ENCODE results near the gene ACVR1B. TPM values are rescaled to one million over a fixed set of nuclear protein-coding genes. Genes with fewer than 3 reads are reported as not detected.
A peak's percentile ranks its signal among the peaks of the same experiment; 100 is the strongest.

ACVR1B gene
- total RNA-seq (1 to 10 TPM; 7.8 to 8.7 TPM), polyA plus RNA-seq (1.3 TPM)

DNA sequence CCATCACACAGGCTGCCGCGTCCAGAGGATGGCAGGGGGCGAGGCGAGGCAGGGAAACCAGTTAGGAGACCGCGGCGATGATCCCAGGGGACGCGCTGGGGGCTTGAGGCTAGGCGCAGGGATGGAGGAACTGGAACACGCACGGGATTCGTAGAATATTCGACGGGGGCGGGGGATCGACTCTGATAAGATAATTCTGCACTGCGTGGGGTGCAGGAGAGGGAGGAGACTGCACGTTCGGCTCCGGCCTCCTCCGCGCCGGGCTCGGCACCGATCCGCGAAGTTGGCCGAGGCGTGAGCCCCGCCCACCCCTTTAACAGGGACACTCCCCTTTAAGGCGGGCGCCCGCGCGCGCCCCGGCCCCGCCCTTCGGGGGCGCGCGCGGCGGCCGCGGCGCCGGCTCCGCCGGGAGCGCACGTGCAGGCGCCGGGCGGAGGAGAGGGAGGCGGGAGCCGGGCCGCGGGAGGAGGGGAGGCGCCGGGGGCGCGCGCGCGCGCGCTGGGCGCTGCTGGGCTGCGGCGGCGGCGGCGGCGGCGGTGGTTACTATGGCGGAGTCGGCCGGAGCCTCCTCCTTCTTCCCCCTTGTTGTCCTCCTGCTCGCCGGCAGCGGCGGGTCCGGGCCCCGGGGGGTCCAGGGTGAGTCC lies at the start of gene ACVR1B:
TSS of gene ACVR1B (plus strand) at position 501 of the 644 bp plus-strand sequence. CDS start at position 546, 45 bp downstream.
- Mint-ChIP-seq H3K27ac (peak within 1 kb of the TSS; percentile 14 to 96 (median 90)), H3K9me3 (peaks cover 0 to 4% (median 0%) of the 10 kb centered on the region in 5 donors), H3K4me1 (peaks cover 28 to 48% (median 40%) of the 10 kb centered on the region in 3 donors), H3K27me3 (peaks cover 5 to 9% of the 10 kb centered on the region in 2 donors), H3K4me3 (peak within 1 kb of the TSS; percentile 87 to 98 (median 95)), H3K36me3 (peaks cover 0 to 4% (median 0%) of the 10 kb centered on the region in 3 donors)
- POLR2A ChIA-PET: interaction anchor here (0.7 to 1.3 kb wide), 4 partner anchors 14 to 130 kb away, joined by 3 read pairs; no protein-coding TSS in a partner anchor
- Histone ChIP-seq H3K27me3 (ENCODE audit: insufficient read depth, low read length, poor library complexity, severe bottlenecking) (no peaks in the 10 kb centered on the region), H3K9me3 (ENCODE audit: low read length) (no peaks in the 10 kb centered on the region), H3K4me3 (ENCODE audit: low read length) (peak within 1 kb of the TSS; percentile 78), H3K27ac (ENCODE audit: low read depth, low read length) (peak within 1 kb of the TSS; percentile 57), H3K36me3 (ENCODE audit: insufficient read depth, low read length) (no peaks in the 10 kb centered on the region), H3K4me1 (ENCODE audit: insufficient read depth, low read length) (peaks cover 28% of the 10 kb centered on the region)
- peak; percentile 85 to 92 (median 87) for DNase-seq
- CTCF ChIA-PET: interaction anchor here (1.2 to 1.7 kb wide), 2 partner anchors 24 to 42 kb away, joined by 4 to 7 read pairs; no protein-coding TSS in a partner anchor

- Histone ChIP-seq H3K4me3 (ENCODE audit: low read length) (no peak overlapping the region), H3K4me1 (ENCODE audit: insufficient read depth, low read length) (no peaks in the 10 kb centered on the region), H3K27ac (ENCODE audit: low read depth, low read length) (no peak overlapping the region), H3K27me3 (ENCODE audit: insufficient read depth, low read length, poor library complexity, severe bottlenecking) (peaks cover 10% of the 10 kb centered on the region), H3K36me3 (ENCODE audit: insufficient read depth, low read length) (no peaks in the 10 kb centered on the region), H3K9me3 (ENCODE audit: low read length) (no peaks in the 10 kb centered on the region)
- no peaks in the 10 kb centered on the region for H3K4me1 Mint-ChIP-seq
- no peak for DNase-seq
- CTCF ChIA-PET: no interaction called here
- no peak overlapping the region for H3K27ac Mint-ChIP-seq
- H3K9me3 Mint-ChIP-seq: no peaks in the 10 kb centered on the region
- H3K4me3 Mint-ChIP-seq: no peak overlapping the region
- H3K27me3 Mint-ChIP-seq: peaks cover 10 to 20% of the 10 kb centered on the region in 2 donors
- POLR2A ChIA-PET: no interaction called here
- peaks cover 0 to 3% (median 2%) of the 10 kb centered on the region in 3 donors for H3K36me3 Mint-ChIP-seq
Measured at GRCh38 chr12:51901881-51902280, 49.6 kb upstream of the ACVR1B start.

- Histone ChIP-seq H3K4me1 (ENCODE audit: insufficient read depth, low read length) (no peaks in the 10 kb centered on the region), H3K27ac (ENCODE audit: low read depth, low read length) (peak overlapping the region; percentile 64), H3K36me3 (ENCODE audit: insufficient read depth, low read length) (no peaks in the 10 kb centered on the region), H3K9me3 (ENCODE audit: low read length) (no peaks in the 10 kb centered on the region), H3K4me3 (ENCODE audit: low read length) (no peak overlapping the region), H3K27me3 (ENCODE audit: insufficient read depth, low read length, poor library complexity, severe bottlenecking) (peaks cover 10% of the 10 kb centered on the region)
- no peak overlapping the region for H3K27ac Mint-ChIP-seq
- peaks cover 0 to 8% (median 0%) of the 10 kb centered on the region in 3 donors for H3K4me1 Mint-ChIP-seq
- no peaks in the 10 kb centered on the region for H3K36me3 Mint-ChIP-seq
- ChIA-PET POLR2A (no interaction called here), CTCF (interaction anchor here (1.3 kb wide), 1 partner anchor 84 kb away, joined by 3 read pairs; no protein-coding TSS in a partner anchor)
- no peak overlapping the region for H3K4me3 Mint-ChIP-seq
- no peaks in the 10 kb centered on the region for H3K9me3 Mint-ChIP-seq
- no peak for DNase-seq
- H3K27me3 Mint-ChIP-seq: peaks cover 16 to 37% of the 10 kb centered on the region in 2 donors
Measured at GRCh38 chr12:51904951-51905470, 46.5 kb upstream of the ACVR1B start.

GRCh38 chr12:51905471-51906429 lies 45.7 kb upstream of the ACVR1B start:
- DNase-seq: no peak
- Histone ChIP-seq H3K27me3 (ENCODE audit: insufficient read depth, low read length, poor library complexity, severe bottlenecking) (peaks cover 10% of the 10 kb centered on the region), H3K4me3 (ENCODE audit: low read length) (no peak overlapping the region), H3K9me3 (ENCODE audit: low read length) (no peaks in the 10 kb centered on the region), H3K4me1 (ENCODE audit: insufficient read depth, low read length) (no peaks in the 10 kb centered on the region), H3K27ac (ENCODE audit: low read depth, low read length) (peak overlapping the region; percentile 64), H3K36me3 (ENCODE audit: insufficient read depth, low read length) (no peaks in the 10 kb centered on the region)
- Mint-ChIP-seq H3K27ac (peak overlapping the region in 1 of 8 donors; percentile 66), H3K9me3 (no peaks in the 10 kb centered on the region), H3K4me3 (no peak overlapping the region), H3K4me1 (peaks cover 0 to 8% (median 0%) of the 10 kb centered on the region in 3 donors), H3K27me3 (peaks cover 17 to 42% of the 10 kb centered on the region in 2 donors), H3K36me3 (no peaks in the 10 kb centered on the region)
- POLR2A ChIA-PET: no interaction called here
- CTCF ChIA-PET: interaction anchor here (1.3 kb wide), 1 partner anchor 85 kb away, joined by 3 read pairs; no protein-coding TSS in a partner anchor

GRCh38 chr12:51906430-51907082 lies 44.9 kb upstream of the ACVR1B start:
- H3K9me3 Mint-ChIP-seq: no peaks in the 10 kb centered on the region
- ChIA-PET POLR2A (no interaction called here), CTCF (interaction anchor here (1.3 kb wide), 1 partner anchor 86 kb away, joined by 3 read pairs; no protein-coding TSS in a partner anchor)
- H3K27ac Mint-ChIP-seq: no peak overlapping the region
- H3K4me1 ChIP-seq (ENCODE audit: insufficient read depth, low read length): no peaks in the 10 kb centered on the region
- no peak for DNase-seq
- peaks cover 10% of the 10 kb centered on the region for H3K27me3 ChIP-seq (ENCODE audit: insufficient read depth, low read length, poor library complexity, severe bottlenecking)
- H3K4me3 ChIP-seq (ENCODE audit: low read length): no peak overlapping the region
- peak overlapping the region; percentile 31 for H3K27ac ChIP-seq (ENCODE audit: low read depth, low read length)
- peaks cover 0 to 8% (median 0%) of the 10 kb centered on the region in 3 donors for H3K4me1 Mint-ChIP-seq
- H3K36me3 Mint-ChIP-seq: no peaks in the 10 kb centered on the region
- peaks cover 17 to 48% of the 10 kb centered on the region in 2 donors for H3K27me3 Mint-ChIP-seq
- H3K4me3 Mint-ChIP-seq: no peak overlapping the region
- no peaks in the 10 kb centered on the region for H3K9me3 ChIP-seq (ENCODE audit: low read length)
- H3K36me3 ChIP-seq (ENCODE audit: insufficient read depth, low read length): no peaks in the 10 kb centered on the region

- peaks cover 10% of the 10 kb centered on the region for H3K27me3 ChIP-seq (ENCODE audit: insufficient read depth, low read length, poor library complexity, severe bottlenecking)
- H3K4me3 ChIP-seq (ENCODE audit: low read length): no peak within 1 kb of the TSS
- ChIA-PET CTCF (interaction anchor here (1.3 kb wide), 1 partner anchor 16 kb away, joined by 3 read pairs; no protein-coding TSS in a partner anchor), POLR2A (no interaction called here)
- peaks cover 0 to 8% (median 0%) of the 10 kb centered on the region in 3 donors for H3K4me1 Mint-ChIP-seq
- peak within 1 kb of the TSS in 3 of 7 donors; percentile 20 to 41 (median 31) for H3K4me3 Mint-ChIP-seq
- H3K36me3 ChIP-seq (ENCODE audit: insufficient read depth, low read length): no peaks in the 10 kb centered on the region
- H3K27ac Mint-ChIP-seq: no peak within 1 kb of the TSS
- no peaks in the 10 kb centered on the region for H3K9me3 ChIP-seq (ENCODE audit: low read length)
- no peaks in the 10 kb centered on the region for H3K36me3 Mint-ChIP-seq
- H3K9me3 Mint-ChIP-seq: no peaks in the 10 kb centered on the region
- no peaks in the 10 kb centered on the region for H3K4me1 ChIP-seq (ENCODE audit: insufficient read depth, low read length)
- no peak for DNase-seq
- peak within 1 kb of the TSS; percentile 31 for H3K27ac ChIP-seq (ENCODE audit: low read depth, low read length)
- peaks cover 20 to 53% of the 10 kb centered on the region in 2 donors for H3K27me3 Mint-ChIP-seq
Measured at GRCh38 chr12:51907083-51907855, 44.2 kb upstream of the ACVR1B start, which contains the start of gene ACVRL1. Gene ACVRL1, plus strand, starts transcription at chr12:51907504. Its CDS starts 4,971 bp downstream, at chr12:51912475.
